ENCODE data around the gene DPP6. TPM values are rescaled to one million over a fixed set of nuclear protein-coding genes. Genes with fewer than 3 reads are reported as not detected.

The DPP6 gene
- polyA plus RNA-seq, 1 donor (not counting 4 experiments of a cell fraction or from before 2014, with no cell fraction given): not detected

GRCh38 chr7:154915600-154915999 is 863.4 kb downstream of the DPP6 start:
- Histone ChIP-seq H3K4me2 (ENCODE audit: control insufficient read depth, extremely low read depth, insufficient read depth, low read depth, low read length) (no peak overlapping the region), H3K79me2 (ENCODE audit: control insufficient read depth, insufficient read depth, low read length) (no peaks in the 10 kb centered on the region), H3K36me3 (ENCODE audit: control insufficient read depth in 2 of 2, extremely low read depth in 1 of 2, insufficient read depth in 2 of 2, low read length in 2 of 2) (no peaks in the 10 kb centered on the region), H3K9me1 (ENCODE audit: control insufficient read depth, extremely low read depth, insufficient read depth, low read length) (no peaks in the 10 kb centered on the region), H3K9me3 (ENCODE audit: control insufficient read depth, low read depth, low read length) (no peaks in the 10 kb centered on the region), H3K27me3 (ENCODE audit: control insufficient read depth, extremely low read depth, insufficient read depth, low read length) (peaks cover 15% of the 10 kb centered on the region), H3K4me1 (ENCODE audit: control insufficient read depth, extremely low read depth, insufficient read depth, low read length) (no peaks in the 10 kb centered on the region), H2AFZ (ENCODE audit: control insufficient read depth, low read length) (no peak overlapping the region), H3K9ac (ENCODE audit: control insufficient read depth, extremely low read depth, insufficient read depth, low read length) (no peak overlapping the region), H3K27ac (ENCODE audit: control insufficient read depth, insufficient read depth, low read length) (no peak overlapping the region), H4K20me1 (ENCODE audit: control insufficient read depth, extremely low read depth, insufficient read depth, low read length) (no peaks in the 10 kb centered on the region), H3K4me3 (ENCODE audit: control insufficient read depth in 2 of 3, extremely low read depth in 1 of 3, insufficient read depth in 2 of 3, low read depth in 1 of 3, low read length in 3 of 3) (no peak overlapping the region)
- TF ChIP-seq EZH2 (IDR thresholded peaks at IDR 0.05; ENCODE audit: low read length): no peak
- TF ChIP-seq, protein P1, sequence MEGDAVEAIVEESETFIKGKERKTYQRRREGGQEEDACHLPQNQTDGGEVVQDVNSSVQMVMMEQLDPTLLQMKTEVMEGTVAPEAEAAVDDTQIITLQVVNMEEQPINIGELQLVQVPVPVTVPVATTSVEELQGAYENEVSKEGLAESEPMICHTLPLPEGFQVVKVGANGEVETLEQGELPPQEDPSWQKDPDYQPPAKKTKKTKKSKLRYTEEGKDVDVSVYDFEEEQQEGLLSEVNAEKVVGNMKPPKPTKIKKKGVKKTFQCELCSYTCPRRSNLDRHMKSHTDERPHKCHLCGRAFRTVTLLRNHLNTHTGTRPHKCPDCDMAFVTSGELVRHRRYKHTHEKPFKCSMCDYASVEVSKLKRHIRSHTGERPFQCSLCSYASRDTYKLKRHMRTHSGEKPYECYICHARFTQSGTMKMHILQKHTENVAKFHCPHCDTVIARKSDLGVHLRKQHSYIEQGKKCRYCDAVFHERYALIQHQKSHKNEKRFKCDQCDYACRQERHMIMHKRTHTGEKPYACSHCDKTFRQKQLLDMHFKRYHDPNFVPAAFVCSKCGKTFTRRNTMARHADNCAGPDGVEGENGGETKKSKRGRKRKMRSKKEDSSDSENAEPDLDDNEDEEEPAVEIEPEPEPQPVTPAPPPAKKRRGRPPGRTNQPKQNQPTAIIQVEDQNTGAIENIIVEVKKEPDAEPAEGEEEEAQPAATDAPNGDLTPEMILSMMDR (optimal IDR thresholded peaks at IDR 0.05 in 1 of 3, IDR thresholded peaks at IDR 0.05 in 1 of 3, conservative IDR thresholded peaks at IDR 0.05 in 1 of 3; ENCODE audit: extremely low read depth in 1 of 3, insufficient read depth in 2 of 3, low read length in 3 of 3): no peak
- DNase-seq (ENCODE audit: low read depth, low spot score) (no peak), FAIRE-seq (no peak)
- dilution Hi-C loops (cut with MboI; ENCODE audit: extremely low pct_ligation_motif_present, low sequenced_read_pairs): no loop called here

DNA sequence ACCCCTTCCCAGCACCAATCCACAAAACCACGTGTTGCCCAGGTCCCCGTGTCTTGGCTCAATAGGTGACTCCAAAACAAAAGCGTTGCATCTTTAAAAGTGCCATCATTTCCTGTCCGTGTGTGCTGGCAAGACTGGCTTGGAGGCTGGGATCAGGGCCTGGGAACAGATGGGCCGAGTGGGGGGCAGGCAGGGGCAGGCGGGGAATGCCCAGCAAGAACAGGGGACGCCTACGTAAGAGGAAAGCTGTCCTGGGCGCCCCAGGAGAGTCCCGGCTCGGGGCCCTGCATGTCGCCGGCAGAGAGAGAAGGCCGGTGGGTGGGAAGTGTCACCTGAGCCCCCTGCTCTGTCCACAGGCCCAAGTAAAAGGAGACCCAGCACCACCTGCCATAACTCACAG is 864.2 kb downstream of the DPP6 start:
- H3K27ac ChIP-seq (ENCODE audit: control insufficient read depth, insufficient read depth, low read length): no peak overlapping the region
- H3K4me2 ChIP-seq (ENCODE audit: control insufficient read depth, extremely low read depth, insufficient read depth, low read depth, low read length): no peak overlapping the region
- no peaks in the 10 kb centered on the region for H4K20me1 ChIP-seq (ENCODE audit: control insufficient read depth, extremely low read depth, insufficient read depth, low read length)
- no peaks in the 10 kb centered on the region for H3K9me3 ChIP-seq (ENCODE audit: control insufficient read depth, low read depth, low read length)
- H3K9me1 ChIP-seq (ENCODE audit: control insufficient read depth, extremely low read depth, insufficient read depth, low read length): no peaks in the 10 kb centered on the region
- H3K4me1 ChIP-seq (ENCODE audit: control insufficient read depth, extremely low read depth, insufficient read depth, low read length): no peaks in the 10 kb centered on the region
- H3K27me3 ChIP-seq (ENCODE audit: control insufficient read depth, extremely low read depth, insufficient read depth, low read length): peaks cover 15% of the 10 kb centered on the region
- dilution Hi-C loops (cut with MboI; ENCODE audit: extremely low pct_ligation_motif_present, low sequenced_read_pairs): no loop called here
- H3K9ac ChIP-seq (ENCODE audit: control insufficient read depth, extremely low read depth, insufficient read depth, low read length): no peak overlapping the region
- TF ChIP-seq, protein P1 (optimal IDR thresholded peaks at IDR 0.05 in 1 of 3, IDR thresholded peaks at IDR 0.05 in 1 of 3, conservative IDR thresholded peaks at IDR 0.05 in 1 of 3; ENCODE audit: extremely low read depth in 1 of 3, insufficient read depth in 2 of 3, low read length in 3 of 3): no peak
- no peak for TF ChIP-seq EZH2 (IDR thresholded peaks at IDR 0.05; ENCODE audit: low read length)
- no peak for DNase-seq (ENCODE audit: low read depth, low spot score)
- H3K4me3 ChIP-seq (ENCODE audit: control insufficient read depth in 2 of 3, extremely low read depth in 1 of 3, insufficient read depth in 2 of 3, low read depth in 1 of 3, low read length in 3 of 3): no peak overlapping the region
- FAIRE-seq: no peak
- H2AFZ ChIP-seq (ENCODE audit: control insufficient read depth, low read length): no peak overlapping the region
- no peaks in the 10 kb centered on the region for H3K36me3 ChIP-seq (ENCODE audit: control insufficient read depth in 2 of 2, extremely low read depth in 1 of 2, insufficient read depth in 2 of 2, low read length in 2 of 2)
- no peaks in the 10 kb centered on the region for H3K79me2 ChIP-seq (ENCODE audit: control insufficient read depth, insufficient read depth, low read length)

Measured in keratinocyte (primary cell).